GM18508 (cell line): ENCODE data around the gene RAB10.
A peak's percentile ranks its signal among the peaks of the same experiment; 100 is the strongest.
"Not testable (repeated sequence)": the region's sequence is repeated elsewhere in the genome, so short reads cannot be mapped to it uniquely, and the experiment has no call there.

ENCODE experiments used
- ATAC-seq: cut with Tn5 transposase; IDR thresholded peaks from one replicate; pipeline ENCODE4 v1.9.1; 2021; ENCODE audit warnings: moderate number of reproducible peaks; ENCODE audit not compliant: insufficient read depth, unreplicated experiment

RAB10 gene

GRCh38 chr2:26052740-26053139 is 18.9 kb downstream of the RAB10 start:
- no peak for ATAC-seq

DNA sequence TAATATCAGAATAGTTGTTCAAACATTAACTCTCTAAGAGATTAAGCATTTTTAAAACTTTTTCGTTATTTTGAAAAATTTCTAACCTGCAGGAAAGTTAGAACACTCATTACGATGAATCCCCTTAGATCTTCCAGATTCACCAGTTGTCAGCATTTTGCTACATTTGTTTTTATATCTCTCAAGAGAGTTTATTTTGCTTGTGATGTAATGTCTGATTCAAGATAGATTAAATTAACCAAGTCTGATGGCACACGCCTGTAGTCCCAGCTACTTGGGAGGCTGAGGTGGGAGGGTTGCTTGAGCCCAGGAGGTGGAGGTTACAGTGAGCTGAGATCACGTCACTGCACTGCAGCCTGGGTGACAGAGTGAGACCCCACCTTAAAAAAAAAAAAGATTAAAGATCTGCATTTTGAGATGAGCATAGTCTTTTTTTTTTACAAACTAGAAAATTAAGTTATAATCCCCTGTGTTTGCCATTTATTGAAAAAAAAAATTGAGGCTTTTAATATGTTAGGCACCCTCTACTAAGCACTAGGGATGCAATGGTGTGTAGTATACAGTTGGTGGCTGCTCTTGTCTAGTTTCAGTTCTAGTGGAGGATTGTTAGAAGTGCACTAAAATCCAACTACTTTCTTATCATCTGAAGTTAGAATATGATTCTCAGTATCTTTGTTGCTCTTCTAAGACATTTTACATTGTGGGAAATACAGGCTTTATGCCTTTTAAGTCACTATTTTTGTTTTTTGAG is 20.9 kb downstream of the RAB10 start:
- ATAC-seq, result no peak

DNA sequence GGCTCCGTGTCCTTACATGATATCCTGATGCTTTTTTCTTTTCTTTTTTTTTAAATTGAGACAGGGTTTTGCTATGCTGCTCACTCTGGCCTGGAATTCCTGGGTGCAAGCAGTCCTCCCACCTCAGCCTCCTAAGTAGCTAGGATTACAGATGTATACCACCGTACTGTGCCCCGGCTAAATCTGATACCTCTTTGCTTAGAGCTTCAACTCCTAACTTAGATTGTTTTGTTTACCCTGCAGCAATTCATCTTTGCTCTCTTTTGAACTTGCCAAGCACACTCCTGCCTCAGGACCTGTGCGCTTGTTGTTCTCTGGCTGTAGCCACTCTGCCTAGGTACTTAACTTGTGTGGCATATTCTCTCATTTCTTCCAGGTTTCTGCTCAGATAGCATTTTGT is 24.5 kb downstream of the RAB10 start:
- no peak for ATAC-seq

- no peak for ATAC-seq
Measured at GRCh38 chr2:26059542-26059941, 25.7 kb downstream of the RAB10 start.

DNA sequence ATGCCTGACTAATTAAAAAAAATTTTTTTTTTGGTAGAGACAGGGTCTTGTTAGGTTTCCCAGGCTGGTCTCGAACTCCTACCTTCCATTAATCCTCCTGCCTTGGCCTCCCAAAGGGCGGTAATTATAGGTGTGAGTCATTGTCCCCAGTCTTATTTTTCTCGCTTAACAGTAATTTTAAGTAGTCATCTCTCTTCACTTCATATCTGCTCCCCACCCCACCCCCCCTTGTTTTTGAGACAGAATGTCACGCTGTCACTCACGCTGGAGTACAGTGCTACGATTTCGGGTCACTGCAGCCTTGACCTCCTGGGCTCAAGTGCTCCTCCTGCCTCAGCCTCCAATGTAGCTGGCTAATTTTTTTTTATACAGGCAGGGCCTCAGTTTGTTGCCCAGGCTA is 27.7 kb downstream of the RAB10 start:
- no peak for ATAC-seq

DNA sequence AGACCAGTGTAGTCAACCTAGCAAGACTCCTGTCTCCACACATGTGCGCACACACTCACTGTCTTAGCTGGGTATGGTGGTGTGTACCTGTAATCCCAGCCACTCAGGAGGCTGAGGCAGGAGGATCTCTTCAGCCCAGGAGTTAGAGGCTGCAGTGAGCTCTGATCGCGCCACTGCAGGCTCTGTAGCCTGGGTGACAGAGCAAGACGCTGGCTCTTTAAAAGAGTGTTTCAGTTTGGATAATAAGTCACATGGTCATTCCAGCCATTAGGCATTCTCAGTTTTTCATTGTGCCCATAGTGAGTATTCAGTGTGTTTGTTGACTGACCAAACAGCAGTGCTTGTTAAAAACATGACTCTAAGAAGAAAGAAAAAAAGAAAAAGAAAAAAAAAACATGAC is 31.0 kb downstream of the RAB10 start:
- ATAC-seq, result no peak

DNA sequence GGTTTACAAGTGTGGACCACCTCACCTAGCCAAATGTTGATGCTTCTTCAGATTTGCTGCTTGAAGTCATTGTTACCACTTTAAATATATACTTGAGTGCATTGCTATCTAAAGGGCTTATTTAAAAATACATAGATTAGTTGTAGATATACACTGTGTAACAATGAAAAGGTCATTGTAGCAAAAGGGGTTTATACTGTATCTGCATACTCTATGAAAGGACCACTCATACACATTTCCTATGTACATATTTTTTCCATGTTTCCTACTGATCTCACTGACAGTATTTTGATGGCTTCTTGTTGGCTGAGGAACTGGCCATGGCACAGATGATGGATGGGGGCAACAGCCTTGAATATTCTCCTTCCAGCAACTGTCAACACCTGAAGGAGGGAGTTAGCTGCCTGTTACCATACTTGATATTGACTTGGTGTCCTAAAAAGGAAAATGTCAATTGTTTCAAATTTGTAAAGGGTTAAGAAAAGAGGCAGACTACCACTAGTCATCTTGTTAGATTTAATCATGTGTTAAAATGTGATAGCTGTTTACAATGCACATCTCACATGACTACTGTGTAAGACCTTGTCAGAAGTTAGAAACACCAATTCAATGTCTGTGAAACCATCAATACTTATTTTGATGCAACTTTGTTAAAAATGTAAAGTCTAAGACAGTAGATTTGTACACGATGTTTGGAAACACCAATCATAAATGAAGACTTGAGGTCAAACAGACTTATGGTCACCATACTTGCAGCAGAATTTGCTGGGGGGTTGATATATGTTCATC is 33.5 kb downstream of the RAB10 start:
- no peak for ATAC-seq

DNA sequence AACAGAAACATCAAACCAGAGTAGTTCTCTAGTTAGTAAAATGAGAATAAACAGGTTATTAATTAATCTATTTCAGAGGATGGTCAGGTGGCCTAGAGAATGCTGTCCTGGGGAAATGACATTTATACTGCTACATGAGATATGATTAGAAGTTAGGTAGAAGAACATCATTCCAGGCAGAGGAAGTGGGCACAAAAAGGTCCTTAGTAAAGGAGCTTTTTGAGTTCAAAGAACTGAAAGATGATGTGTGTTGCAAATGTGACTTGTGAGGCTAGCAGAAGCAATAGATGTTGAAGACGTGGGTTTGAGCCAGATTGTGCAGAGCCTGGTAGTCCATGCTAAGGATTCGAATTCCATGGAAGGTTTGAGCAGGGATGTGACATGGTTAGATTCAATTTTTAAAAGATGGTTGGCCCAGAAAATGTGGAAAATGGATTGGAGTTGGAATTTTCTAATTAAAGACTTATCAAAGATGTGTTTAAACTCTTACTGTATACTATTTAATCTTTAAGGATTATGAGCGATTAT is 34.2 kb downstream of the RAB10 start:
- ATAC-seq, result no peak

DNA sequence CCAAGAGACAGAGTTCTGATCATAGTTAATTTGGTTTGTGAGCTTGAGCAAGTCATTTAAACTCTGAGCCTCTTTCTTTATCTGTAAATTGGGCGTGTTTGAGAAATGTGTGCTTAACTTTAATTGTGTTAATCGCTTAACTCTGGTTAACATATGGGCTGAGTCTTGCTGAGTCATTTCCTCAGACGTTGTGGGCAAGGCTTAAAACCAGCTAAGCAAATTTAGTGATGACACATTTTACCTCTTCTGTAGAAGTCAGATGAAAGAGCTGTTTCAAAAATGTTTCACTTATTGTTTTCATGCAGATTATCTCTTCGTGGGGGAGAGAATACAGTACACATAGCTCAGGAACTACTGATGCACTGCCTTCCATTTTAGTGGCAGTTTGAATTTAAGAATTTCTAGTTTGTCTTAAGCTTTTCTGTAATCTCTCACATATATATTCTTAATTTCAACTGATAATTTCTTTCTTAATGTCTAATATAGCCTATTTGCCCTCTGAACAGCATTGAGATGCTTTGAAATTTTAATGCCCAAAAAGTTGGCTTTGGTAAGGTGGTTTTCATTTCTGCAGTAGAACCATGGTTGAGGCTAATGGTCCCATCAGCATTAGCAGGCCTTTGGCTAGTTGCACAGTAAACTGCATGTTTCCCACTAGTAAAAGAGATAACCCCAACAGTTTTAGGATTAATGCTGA is 34.9 kb downstream of the RAB10 start:
- ATAC-seq, result peak; percentile 65

DNA sequence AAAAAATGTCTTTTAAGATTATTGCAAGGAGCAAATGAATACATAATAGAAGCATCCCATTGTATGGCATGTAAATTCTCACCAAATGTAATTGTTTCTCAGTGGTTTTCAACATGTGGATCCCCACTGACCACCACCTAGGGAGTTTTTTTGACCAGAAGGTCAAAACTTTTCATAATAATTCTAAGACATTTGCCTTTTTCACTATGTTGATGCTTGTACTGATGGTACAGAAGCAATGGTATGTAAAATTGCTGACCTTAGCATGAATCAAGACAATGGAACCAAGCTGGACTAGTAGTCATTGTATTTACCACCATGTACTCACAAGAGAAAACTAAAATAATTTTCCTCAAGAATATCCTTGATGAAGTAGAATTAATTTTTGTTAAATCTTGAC is 36.8 kb downstream of the RAB10 start:
- ATAC-seq, result no peak

DNA sequence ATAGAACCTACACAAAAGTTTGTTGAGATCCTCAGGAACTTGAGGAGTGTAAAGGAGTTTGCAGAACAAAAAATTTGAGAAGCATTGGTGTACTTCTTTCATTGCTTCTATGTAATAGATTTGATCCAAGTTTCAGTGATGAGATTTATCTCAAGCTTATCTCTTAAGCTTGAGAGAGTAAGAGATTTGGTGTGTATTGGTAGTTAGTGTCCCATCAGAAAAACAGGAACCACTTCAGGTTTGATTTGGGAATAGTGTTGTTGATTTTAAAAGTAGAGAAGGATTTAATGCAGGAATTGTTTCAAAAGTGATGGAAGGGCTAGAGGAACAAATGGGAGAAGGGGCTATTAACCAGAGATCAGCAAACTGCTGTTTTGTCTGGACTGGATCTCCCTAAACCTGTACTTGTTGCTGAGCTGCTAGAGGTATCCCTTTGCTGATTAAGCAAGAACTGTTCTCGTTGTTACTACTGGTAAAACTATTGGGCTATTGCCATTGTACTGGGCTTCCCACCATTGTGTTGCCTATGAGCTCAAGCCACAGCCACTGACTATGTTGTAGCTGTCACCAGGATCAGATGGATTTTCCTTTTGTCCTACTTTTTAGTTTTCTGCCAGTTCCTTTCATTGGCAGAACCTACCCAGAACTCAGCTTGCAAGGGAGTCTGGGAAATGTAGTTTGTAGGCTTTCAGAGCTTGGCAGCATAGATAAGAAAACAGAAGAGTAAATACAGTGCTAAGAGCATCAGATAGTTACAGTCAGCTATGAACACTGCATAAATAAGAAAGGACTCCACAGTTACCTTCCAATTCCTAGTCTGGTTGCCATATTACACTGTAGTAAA is 39.3 kb downstream of the RAB10 start:
- ATAC-seq, result no peak

DNA sequence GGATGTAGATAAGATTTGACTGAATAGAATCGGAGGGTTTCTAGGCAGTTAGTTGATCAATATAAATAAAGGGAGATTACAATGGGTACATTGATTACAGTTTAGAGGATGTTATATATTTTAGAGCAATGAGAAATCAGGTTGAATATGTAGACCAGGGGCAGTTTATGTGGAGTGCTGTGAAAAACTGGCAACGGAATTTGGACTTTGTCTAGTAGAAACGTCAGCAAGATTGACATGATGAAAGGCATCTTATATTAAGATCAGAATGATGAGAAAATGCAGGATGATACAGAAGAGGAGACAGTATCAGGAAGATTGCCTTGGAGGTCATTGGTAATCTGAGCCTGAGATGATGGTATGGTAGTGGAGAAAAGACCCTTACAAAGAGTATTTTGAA is 39.9 kb downstream of the RAB10 start:
- no peak for ATAC-seq

DNA sequence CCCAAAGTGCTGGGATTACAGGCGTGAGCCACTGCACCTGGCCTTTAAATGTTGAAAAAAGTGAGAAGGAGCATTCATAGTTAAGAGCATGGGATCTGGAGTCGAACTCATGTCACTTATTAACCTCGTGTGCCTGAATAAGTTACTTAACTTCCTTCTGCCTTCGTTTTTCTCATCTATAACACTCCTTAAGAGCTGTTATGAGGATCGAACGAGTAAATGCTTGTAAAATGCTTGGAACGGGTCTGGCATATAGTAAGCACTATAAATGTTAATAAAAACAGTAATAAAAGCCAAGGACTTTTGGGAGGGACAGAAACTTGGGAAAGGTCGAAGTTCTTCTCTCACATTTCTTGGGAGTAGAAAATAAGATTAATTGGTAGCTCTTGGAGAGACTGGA is 40.8 kb downstream of the RAB10 start:
- no peak for ATAC-seq

- no peak for ATAC-seq
Measured at GRCh38 chr2:26075173-26075572, 41.3 kb downstream of the RAB10 start.

DNA sequence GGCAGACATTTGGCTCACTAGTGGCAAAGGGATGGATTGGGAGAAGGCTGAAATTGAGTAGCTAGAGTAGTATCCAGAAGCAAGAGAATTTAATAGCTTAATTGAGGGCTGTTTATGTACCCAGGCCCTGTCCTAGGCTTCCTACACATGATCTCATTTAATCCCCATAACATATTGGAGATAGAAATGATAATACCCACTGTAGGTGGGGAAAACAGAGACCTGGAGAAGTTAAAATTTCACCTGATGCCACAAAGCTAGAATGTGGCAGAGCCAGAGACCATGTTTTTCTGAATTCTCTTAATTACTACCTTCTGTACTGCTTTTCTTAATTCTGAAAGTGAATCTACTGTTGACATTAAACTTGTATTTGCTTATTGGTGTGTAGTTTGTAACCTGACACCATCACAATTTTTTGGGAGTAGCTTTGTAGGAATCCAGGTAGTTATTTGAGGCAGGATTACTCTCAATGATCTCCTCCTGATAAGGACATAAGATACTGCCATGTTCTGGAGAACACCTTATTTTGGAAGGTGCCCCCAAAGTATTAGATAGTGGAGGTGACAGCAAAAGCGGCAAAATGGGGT is 42.2 kb downstream of the RAB10 start:
- no peak for ATAC-seq

DNA sequence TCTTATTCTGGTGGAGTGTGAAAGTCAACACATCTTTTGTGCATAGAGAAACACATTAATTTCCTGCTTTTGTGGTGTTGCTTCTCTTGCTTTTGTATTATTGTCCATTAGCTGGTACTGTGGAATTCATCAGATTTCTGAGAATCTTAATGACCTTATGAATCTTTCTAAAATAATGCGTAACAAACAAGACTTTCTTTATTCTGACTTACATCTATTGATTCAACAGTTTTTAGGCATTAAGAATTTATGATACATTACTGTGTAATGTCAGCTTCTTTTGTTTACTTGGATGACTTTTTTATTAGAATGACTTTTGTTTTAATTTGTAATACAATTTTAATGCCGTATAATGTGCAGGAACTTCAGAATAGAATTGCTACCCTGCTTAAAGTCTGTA is 43.4 kb downstream of the RAB10 start:
- ATAC-seq, result no peak

GRCh38 chr2:26078939-26079338 is 45.1 kb downstream of the RAB10 start:
- ATAC-seq, result no peak

DNA sequence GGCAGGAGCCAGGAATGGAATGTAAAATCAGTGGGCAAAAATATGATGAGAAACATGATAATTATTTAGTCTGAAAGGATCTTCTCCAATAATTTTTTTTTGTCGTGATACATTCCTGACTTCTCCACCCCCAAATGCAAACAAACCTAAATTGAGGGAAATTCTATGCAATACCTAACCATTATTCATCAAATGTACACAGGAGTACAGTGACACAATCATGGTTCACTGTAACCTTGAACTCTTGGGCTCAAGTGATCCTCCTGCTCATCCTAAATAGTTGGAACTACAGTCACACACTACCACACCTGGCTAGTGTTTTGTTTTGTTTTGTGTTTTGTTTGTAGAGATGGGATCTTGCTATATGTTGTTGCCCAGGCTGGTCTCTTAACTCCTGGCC is 46.5 kb downstream of the RAB10 start:
- no peak for ATAC-seq

- not testable (repeated sequence) for ATAC-seq
Measured at GRCh38 chr2:26080925-26081324, 47.0 kb downstream of the RAB10 start.

GRCh38 chr2:26081556-26081955 is 47.7 kb downstream of the RAB10 start:
- no peak for ATAC-seq
